HG02571 (cell line): ENCODE results near the gene ATP9A.
"Not testable (repeated sequence)": the region's sequence is repeated elsewhere in the genome, so short reads cannot be mapped to it uniquely, and the experiment has no call there.

ENCODE experiments used
- ATAC-seq: cut with Tn5 transposase; IDR thresholded peaks from one replicate; pipeline ENCODE4 v1.9.1; 2021; ENCODE audit warnings: mild to moderate bottlenecking, moderate library complexity; ENCODE audit not compliant: unreplicated experiment

ATP9A gene

DNA sequence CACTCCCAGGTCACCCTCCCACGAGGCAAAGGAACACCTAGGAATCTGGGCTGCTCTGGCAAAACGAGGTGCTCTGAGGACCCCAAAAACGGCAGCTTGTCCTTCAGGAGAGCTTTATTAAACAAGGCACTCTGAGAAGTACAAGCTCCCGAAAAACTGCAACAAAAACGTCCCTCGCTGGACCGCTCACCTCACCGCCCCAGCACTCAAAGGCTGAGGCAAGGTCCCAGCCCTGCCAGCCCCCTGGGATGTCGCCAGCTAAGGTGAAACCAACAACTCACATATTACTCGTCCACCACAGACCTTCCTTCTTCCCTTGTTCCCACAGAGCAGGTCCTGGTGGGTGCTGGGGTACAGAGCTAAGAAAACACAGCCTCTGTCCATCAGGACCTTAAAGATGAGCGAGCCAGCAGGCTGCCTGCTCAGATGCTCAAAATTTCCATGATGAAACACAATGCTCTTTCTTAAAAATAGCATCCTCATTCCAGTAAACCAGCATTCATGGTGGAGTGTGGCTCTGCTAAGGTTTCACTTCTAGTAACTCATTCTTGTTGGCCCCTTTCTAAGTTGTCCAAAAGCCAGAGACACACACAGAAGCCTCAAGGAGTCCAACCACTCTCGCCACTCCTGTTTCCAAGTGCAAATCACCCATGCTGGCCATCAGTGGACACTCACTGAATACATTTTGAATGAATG, 35.9 kb downstream of the ATP9A start:
- no peak for ATAC-seq

DNA sequence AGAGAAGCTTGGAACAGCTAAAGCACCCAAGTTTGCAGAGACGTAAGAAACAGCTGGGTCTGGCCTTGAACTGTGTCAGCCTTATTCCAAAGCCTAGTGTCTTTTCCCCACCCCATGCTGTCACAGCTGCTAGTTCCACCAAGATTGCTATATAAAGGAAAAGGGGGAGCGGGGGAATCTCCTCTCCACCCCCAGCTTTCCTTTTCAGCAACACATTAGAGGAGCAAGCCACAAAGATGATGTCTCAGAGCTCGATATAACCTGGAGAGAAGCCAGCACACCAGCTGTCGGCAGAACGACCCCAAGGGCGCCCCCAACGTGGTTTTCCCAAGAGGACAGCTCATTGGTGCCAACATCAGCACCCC, 36.5 kb downstream of the ATP9A start:
- no peak for ATAC-seq

DNA sequence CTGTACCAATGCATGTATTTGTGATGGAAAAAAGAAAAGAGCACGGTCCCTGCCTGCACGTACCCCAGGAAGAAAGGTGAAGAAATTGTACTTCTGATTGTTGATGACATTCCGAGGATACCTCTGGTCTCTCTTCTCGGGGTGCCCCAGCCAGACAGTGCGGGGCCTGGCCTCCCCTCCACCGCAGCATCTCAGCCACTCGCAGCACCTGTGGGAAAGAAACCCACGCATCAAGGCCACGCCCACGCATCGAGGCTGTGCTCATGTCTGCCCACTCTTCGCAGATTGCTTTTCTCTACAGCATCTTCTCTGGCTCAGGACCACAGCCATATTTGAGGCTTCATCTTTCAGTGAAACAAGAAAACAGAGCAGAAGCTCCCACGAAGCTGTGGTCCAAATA, 38.4 kb downstream of the ATP9A start:
- ATAC-seq: no peak

- no peak for ATAC-seq
These were observed 39.5 kb downstream of the ATP9A start for GRCh38 chr20:51728737-51729136.

DNA sequence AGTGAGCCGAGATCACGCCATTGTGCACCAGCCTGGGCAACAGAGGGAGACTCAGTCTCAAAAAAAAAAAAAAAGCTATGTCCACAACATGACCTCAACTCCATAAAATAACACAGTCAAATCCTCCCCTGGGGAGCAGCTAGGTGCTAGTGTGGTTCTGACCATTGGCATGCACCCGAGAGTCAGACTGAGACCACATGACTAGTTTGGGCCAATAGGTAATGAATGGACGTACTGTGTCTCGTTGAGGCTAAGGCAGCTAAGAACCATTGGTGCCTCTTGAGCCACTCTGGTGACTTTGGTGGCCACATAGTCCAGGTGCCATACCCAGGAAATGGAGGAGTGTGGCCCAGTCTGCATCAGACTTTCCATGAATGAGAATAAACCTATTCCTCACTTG, 40.3 kb downstream of the ATP9A start:
- ATAC-seq: no peak

DNA sequence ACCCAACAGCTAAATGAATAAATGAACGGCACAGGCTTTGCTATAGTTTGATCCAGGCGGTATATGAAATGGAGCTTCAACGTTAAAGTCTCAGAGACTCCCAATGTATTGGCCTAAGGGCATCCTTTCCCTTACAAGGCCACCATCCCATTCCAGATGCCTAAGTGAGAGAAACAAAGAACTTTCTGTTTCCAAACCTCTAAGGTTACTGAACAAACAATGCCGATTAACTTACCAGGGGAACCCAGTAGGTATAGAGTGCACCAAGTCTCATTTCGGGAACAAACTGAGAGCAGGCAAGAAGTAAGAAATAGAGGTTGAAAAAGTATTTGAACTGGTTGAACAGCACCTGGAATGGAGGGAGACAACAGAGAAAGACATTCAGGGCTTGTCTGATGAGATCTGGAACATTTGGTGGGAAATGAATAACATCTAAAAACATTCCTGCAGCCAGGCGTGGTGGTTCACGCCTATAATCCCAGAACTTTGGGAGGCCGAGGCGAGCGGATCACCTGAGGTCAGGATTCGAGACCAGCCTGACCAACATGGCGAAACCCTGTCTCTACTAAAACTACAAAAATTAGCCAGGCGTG, 42.5 kb downstream of the ATP9A start:
- no peak for ATAC-seq

- not testable (repeated sequence) for ATAC-seq
These were observed 45.2 kb downstream of the ATP9A start for GRCh38 chr20:51723026-51723425.

DNA sequence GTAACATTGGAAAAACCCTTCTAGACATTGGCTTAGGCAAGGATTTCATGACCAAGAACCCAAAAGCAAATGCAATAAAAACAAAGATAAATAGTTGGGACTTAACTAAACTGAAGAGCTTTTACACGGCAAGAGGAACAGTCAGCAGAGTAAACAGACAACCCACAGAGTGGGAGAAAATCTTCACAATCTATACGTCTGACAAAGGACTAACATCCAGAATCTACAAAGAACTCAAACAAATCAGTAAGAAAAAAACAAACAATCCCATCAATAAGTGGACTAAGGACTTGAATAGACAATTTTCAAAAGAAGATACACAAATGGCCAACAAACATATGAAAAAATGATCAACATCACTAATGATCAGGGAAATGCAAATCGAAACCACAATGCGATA, 45.9 kb downstream of the ATP9A start:
- ATAC-seq: not testable (repeated sequence)

DNA sequence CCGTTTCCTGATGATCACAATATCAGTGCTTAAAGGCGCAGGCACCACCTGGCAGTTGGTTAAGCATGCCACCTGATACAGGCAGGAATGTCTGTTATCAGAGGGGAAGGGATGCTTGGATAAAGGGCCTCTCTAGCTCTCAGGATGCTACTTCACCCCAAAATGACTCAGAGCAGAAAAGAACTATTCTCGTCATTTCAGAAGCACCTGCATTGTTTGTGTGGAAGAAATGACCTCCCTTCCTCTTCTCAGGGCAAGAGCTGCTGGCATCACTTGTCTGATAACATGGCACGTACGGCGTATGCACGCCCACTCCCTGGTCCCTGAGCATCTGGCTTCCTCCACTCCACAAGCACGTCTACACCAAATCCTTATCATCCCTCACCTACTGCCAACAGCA, 47.3 kb downstream of the ATP9A start:
- no peak for ATAC-seq

- ATAC-seq: no peak
These were observed 47.8 kb downstream of the ATP9A start for GRCh38 chr20:51720384-51720783.

DNA sequence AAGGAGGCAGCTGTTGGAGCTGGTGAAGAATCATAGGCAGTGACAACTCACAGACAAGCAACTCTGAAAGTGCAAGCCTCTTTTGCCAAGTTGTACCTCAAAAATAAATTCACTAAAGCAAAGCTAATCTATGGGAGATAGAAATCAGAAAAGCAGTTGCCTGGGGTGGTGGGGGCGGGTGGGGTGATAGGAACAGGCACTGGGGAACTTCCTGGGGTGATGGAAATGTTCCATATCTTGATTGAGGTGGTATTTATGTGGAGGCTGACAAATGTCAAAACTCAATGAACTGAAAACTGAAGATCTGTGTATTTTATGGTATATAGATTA, 52.4 kb downstream of the ATP9A start:
- ATAC-seq: no peak

- ATAC-seq: no peak
These were observed 52.9 kb downstream of the ATP9A start for GRCh38 chr20:51715163-51715855.

GRCh38 chr20:51713213-51713598, 55.0 kb downstream of the ATP9A start:
- ATAC-seq: no peak

GRCh38 chr20:51712501-51713212, 55.5 kb downstream of the ATP9A start:
- no peak for ATAC-seq

GRCh38 chr20:51711426-51711825, 56.8 kb downstream of the ATP9A start:
- ATAC-seq: no peak

DNA sequence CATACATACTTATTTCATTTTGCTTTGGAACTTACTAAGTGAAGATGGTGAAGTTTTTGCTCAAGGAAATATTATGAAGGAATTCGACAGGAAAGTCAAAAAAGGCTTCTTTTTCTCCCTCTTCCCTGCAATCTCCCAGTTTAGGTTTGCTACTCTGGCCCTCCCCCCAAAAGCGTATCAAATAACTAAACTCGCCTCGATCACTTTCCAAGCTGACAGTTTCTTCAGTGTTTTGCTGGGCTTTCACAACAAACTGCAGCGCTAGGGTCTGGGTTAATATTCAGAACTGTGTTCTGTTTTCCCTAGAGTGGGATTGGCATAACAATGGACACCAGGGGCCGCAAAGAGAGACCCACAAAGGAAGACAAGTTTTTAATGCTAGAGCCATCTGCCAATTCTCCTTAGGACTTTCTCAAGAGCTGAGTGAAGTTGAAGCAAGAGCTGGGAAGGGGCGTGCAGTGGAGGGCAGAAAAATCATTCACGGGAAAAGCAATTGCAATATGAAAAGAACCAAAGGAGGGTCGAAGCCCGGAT, 57.8 kb downstream of the ATP9A start:
- ATAC-seq: no peak

DNA sequence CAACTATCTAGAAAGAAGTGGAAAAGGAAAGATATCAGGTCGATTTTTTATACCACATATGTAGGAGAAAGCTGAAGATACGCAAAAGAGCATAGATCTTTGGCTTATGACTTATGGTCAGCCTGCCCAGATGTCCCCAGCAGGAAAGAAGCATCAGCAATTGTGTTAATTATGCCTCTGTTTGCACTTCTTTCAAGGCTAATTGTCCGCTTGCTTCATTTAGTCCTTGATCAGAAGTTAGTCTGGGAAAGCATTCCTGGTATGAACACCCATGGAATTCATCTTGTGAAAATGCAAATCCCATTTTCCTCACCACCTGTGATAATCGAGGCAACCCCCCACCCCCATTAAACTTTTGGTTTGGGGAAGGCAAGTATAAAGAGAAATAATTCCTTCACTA, 62.8 kb downstream of the ATP9A start:
- ATAC-seq: no peak

DNA sequence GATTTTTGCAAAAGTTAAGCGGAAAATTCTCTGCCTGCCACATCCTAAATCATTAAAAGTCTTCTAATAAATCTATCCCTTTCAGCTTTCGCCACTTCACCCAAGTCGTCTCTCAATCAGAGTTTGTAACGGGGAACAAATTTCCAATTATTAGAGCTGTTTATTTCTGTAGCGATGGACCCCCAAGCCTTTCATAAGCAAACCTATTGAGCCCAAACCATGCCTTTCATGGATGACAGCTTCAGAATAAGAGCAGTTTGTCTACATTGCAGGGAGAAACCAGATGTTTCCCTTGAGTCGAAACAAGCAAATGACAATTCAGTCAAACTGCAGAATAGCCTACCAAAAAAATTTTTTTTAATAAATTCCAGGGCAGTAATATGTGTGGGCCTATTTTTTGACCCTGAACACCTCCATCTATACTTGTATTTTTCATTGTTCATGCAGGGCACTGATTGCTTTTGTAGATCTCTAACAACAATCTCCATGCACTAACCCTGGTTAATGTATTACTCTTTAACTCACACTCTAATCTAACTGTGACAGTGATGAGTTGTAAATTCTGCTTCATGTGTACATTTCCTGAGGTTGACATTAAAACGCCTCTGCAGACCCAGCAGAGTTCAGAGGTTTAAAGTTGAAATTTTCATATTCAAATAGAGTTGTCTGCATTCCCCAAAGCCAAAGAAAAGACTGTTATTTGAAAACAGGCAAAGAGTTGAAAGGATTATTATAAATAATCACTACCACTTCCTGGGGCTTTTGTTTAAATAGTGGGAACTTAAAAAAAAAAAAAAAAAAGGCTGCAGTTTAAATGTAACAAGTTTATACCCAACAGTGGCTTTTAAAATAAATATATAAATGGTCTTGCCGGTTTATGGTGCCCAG, 64.5 kb downstream of the ATP9A start:
- ATAC-seq: no peak

DNA sequence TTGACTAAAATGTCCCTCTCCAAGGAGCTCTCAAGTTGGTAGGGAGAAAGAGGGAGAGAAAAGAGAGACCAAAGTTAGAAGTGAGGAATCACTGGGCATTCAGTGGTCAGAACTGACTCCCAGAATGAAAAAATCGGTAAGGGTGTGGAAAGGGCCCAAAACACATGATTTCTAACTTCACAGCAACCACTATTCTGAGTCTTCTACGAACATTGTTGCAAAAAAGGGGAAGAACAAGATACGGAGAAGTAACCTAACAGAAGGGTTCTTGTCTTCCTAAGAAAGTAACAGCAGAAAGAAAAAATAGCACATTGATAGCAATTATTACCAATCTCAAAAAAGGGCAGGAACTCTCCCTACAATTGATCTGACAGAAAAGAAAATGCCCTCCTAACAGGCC, 65.6 kb downstream of the ATP9A start:
- no peak for ATAC-seq

DNA sequence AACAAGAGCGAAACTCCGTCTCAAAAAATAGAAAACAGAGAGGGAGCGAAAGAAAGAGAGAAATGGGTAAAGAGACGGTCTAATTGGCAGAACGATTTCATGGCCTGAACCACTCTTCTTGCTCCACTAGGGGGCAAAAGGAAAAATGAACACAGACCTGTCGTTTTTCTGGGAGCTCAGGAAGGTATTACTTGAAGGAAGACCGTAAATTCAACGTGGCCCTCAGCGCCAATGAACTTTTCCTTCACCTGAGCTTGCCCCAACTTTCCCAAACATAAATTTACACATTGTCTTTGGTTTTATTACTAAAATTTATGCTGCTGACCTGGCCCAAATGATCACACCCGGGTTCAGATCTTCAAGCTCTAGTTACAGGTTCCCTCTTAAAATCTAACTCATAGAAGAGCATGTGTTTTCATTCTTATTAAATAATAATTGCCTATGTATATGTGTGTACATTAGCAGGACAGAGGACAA, 67.3 kb downstream of the ATP9A start:
- no peak for ATAC-seq

DNA sequence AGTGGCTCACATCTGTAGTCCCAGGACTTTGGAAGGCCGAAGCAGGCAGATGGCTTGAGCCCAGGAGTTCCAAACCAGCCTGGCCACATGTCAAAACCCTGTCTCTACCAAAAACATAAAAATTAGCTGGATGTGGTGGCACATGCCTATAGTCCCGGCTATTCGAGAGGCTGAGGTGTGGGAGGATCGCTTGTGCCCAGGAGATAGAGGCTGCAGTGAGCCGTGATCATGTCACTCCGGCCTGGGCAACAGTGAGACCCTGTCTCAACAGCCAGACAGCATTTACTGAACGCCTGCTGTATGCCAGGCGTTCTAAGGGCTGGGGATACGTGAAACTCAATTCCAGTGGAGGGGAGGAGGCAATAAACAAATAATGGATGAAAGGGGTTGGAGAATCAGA, 69.9 kb downstream of the ATP9A start:
- no peak for ATAC-seq
